Measurements from ENCODE around the gene ARHGDIB.

DNA sequence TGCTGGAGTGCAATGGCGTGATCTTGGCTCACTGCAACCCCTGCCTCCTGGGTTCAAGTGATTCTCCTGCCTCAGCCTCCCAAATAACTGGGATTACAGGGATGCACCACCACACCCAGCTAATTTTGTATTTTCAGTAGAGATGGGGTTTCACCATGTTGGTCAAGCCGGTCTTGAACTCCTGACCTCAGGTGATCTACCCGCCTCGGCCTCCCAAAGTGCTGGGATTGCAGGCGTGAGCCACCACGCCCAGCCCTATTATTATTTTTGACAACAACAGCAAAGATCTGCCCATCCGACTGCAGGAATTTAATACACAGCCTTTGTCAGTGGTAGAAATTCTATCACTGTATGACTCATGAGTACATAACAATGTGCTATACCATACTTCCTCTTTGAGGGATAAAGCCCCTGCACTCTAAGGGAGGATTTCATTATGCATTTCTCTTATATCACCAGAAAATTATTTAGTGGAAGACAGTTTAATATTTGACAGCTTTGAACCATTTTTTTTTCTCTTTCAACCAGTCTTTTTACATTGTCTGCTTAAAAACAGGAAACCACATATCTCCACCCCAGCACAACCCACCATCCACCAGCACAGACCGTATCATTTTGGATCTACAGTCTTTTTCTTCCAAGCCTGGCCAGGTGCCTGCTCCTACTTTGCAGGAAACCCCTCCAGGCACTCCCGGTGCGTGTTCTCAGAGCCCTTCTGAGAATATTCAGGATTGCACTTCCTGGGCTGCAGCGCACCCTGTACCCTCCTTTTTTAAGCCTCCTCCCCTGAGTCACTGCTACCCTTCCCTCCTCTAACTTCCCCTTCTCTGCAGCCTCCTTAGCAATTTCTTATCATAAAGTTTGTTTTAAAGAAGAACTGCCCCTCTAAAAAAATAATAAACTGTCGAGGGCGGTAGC, 594 bp downstream of the ARHGDIB start:
- TF ChIP-seq, protein P1, sequence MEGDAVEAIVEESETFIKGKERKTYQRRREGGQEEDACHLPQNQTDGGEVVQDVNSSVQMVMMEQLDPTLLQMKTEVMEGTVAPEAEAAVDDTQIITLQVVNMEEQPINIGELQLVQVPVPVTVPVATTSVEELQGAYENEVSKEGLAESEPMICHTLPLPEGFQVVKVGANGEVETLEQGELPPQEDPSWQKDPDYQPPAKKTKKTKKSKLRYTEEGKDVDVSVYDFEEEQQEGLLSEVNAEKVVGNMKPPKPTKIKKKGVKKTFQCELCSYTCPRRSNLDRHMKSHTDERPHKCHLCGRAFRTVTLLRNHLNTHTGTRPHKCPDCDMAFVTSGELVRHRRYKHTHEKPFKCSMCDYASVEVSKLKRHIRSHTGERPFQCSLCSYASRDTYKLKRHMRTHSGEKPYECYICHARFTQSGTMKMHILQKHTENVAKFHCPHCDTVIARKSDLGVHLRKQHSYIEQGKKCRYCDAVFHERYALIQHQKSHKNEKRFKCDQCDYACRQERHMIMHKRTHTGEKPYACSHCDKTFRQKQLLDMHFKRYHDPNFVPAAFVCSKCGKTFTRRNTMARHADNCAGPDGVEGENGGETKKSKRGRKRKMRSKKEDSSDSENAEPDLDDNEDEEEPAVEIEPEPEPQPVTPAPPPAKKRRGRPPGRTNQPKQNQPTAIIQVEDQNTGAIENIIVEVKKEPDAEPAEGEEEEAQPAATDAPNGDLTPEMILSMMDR (conservative IDR thresholded peaks at IDR 0.05 in 1 of 2, IDR thresholded peaks at IDR 0.05 in 1 of 2; ENCODE audit: low read depth in 1 of 2, low read length in 2 of 2), result no peak
- no peak for TF ChIP-seq EZH2 (IDR thresholded peaks at IDR 0.05; ENCODE audit: low read length, missing control alignments)

Measured in fibroblast of lung (primary cell).